HG02798 (cell line): ENCODE data around the gene TLR8.

Experiments used
- ATAC-seq: cut with Tn5 transposase; IDR thresholded peaks from one replicate; pipeline ENCODE4 v1.9.1; 2021; ENCODE audit warnings: mild to moderate bottlenecking; ENCODE audit not compliant: unreplicated experiment, poor library complexity

Gene TLR8

GRCh38 chrX:12906046-12906761 is at the start of gene TLR8:
Gene TLR8 (plus strand): TSS chrX:12906620. CDS start chrX:12906707, 87 bp downstream.
- ATAC-seq = no peak

DNA sequence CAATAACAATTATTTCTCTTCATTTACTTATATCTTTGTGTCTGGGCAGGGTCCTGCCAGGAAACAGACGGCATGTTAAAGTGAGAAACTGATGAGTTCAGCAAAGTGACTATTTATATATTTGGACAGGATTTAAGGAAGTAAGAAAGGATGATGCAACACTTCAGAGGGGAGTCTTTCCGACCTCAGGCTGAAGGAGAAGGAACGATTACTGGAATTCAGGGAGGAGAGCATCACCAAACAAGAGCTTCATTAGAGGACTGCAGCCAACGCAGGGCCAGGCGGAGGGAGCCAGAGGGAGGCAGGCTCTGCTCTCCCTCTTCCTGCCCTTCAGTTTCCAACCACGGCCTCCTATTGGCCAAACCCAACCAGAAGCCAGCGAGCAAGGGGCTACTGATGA is 41.1 kb upstream of the TLR8 start:
- no peak for ATAC-seq

- ATAC-seq = no peak
Measured at GRCh38 chrX:12866451-12867377, 39.7 kb upstream of the TLR8 start, which contains the start of gene TLR7. Gene TLR7 (plus strand): TSS chrX:12867072. CDS start chrX:12867579, 507 bp downstream.

GRCh38 chrX:12867685-12868084 is 38.7 kb upstream of the TLR8 start:
- no peak for ATAC-seq

DNA sequence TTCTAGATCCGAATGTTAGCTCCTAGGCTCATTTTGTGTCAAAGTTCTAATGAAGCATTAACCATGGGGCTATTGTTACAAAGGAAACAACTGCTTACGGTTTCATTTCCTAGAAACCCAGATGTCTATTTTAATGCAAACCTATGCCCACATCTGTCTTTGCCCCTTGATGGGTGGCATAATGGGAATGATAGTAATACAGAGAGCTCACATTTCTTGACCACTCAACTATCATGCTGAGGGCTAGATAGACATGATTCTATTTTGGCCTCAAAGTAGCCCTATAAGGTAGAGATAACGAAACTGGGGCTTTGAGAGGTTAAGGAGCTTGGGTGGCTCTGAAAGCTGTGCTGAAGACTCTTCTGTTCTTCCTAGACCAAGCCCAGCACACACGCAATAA is 37.7 kb upstream of the TLR8 start:
- ATAC-seq = peak; percentile 69

- ATAC-seq = no peak
Measured at GRCh38 chrX:12871257-12871656, 35.2 kb upstream of the TLR8 start.

DNA sequence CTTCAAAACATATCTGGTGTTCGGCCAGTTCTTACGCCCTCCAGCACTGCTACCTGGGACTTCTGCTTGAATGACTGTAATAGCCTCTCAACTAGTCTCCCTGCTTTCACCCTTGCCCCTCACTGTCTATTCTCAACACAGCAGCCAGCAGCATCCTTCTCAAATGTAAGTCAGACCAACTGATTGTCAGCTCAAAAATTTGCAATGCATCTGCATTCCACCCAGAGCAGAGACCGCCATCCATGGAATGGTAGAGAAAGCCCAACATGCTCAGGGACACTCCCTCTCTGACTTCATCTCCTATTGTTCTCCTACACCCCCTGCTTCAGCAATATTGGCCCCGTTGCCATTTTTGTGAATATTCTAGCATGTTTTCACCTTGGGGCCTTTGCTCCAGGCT is 33.7 kb upstream of the TLR8 start:
- no peak for ATAC-seq

- no peak for ATAC-seq
Measured at GRCh38 chrX:12874581-12874980, 31.8 kb upstream of the TLR8 start.

DNA sequence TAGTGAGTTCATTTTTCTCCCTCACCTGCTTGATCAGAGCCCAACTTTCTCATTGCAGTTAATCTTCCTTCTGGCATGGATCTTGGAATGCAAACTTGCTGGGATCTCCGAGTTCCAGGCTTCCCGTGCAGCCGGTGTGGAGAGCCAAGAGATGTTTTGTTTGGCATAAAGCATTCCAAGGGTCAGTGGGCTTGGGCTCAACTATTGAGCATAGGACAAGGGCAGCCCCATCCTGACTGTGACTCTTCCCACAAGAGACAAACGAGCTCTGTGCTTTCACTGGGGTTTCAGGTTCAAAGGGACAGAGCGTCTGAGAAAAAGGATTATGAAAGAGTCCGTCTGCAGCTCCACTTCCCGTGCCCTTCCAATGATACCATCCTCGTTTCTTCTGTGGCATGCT is 29.0 kb upstream of the TLR8 start:
- no peak for ATAC-seq

DNA sequence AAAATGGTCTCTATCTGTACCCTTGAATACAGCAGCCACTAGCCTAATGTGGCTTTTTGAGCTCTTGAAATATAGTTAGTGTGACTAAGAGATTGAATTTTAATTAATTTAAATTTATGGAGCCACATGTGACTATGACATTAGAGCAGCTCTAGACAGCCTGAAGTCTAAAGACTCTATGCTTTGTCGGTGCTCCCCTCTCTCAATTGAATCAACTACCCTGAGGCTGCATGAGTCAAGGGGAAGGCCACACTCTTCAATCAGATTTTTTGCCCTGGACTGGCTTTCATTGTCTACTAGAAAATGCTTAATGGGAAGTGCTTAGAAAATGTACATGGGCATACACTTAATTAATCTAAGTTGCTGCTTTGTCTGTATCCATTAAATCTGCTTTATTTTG is 27.9 kb upstream of the TLR8 start:
- ATAC-seq = no peak

- ATAC-seq = no peak
Measured at GRCh38 chrX:12881914-12882313, 24.5 kb upstream of the TLR8 start.

DNA sequence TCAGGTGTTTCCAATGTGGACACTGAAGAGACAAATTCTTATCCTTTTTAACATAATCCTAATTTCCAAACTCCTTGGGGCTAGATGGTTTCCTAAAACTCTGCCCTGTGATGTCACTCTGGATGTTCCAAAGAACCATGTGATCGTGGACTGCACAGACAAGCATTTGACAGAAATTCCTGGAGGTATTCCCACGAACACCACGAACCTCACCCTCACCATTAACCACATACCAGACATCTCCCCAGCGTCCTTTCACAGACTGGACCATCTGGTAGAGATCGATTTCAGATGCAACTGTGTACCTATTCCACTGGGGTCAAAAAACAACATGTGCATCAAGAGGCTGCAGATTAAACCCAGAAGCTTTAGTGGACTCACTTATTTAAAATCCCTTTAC is 20.9 kb upstream of the TLR8 start:
- no peak for ATAC-seq

DNA sequence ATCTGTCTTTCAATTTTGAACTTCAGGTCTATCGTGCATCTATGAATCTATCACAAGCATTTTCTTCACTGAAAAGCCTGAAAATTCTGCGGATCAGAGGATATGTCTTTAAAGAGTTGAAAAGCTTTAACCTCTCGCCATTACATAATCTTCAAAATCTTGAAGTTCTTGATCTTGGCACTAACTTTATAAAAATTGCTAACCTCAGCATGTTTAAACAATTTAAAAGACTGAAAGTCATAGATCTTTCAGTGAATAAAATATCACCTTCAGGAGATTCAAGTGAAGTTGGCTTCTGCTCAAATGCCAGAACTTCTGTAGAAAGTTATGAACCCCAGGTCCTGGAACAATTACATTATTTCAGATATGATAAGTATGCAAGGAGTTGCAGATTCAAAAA is 19.9 kb upstream of the TLR8 start:
- no peak for ATAC-seq

DNA sequence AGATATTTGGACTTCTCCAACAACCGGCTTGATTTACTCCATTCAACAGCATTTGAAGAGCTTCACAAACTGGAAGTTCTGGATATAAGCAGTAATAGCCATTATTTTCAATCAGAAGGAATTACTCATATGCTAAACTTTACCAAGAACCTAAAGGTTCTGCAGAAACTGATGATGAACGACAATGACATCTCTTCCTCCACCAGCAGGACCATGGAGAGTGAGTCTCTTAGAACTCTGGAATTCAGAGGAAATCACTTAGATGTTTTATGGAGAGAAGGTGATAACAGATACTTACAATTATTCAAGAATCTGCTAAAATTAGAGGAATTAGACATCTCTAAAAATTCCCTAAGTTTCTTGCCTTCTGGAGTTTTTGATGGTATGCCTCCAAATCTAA is 19.3 kb upstream of the TLR8 start:
- ATAC-seq = no peak

DNA sequence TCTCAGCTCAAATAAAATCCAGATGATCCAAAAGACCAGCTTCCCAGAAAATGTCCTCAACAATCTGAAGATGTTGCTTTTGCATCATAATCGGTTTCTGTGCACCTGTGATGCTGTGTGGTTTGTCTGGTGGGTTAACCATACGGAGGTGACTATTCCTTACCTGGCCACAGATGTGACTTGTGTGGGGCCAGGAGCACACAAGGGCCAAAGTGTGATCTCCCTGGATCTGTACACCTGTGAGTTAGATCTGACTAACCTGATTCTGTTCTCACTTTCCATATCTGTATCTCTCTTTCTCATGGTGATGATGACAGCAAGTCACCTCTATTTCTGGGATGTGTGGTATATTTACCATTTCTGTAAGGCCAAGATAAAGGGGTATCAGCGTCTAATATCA is 18.7 kb upstream of the TLR8 start:
- ATAC-seq = no peak

GRCh38 chrX:12890467-12890866 is 16.0 kb upstream of the TLR8 start:
- peak; percentile 57 for ATAC-seq

- ATAC-seq = no peak
Measured at GRCh38 chrX:12891171-12891570, 15.2 kb upstream of the TLR8 start.

- peak; percentile 77 for ATAC-seq
Measured at GRCh38 chrX:12891915-12892506, 14.4 kb upstream of the TLR8 start.

DNA sequence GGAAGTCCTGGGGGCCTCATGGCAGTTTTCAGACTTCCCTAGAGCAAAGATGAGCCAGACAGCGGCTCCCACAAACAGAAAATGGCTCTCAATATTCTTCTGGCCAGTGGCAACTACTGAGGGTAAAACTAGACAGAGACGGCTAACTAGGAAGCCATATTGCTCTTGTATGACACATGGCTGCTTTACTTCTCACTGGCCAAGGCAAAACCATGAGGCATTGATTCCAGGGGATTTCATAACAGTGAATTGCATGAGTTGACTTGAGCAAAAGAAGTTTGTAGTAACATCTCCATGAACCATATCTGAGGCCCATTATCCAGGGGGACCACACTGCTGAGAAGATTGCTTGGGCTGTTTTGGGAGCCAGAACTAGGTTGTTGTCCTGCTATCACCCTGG is 13.7 kb upstream of the TLR8 start:
- no peak for ATAC-seq

- no peak for ATAC-seq
Measured at GRCh38 chrX:12894074-12895030, 12.1 kb upstream of the TLR8 start.
